Measurements from ENCODE around the gene ALPG. TPM values are rescaled to one million over a fixed set of nuclear protein-coding genes. Genes with fewer than 3 reads are reported as not detected.
"Not testable (repeated sequence)": the region's sequence is repeated elsewhere in the genome, so short reads cannot be mapped to it uniquely, and the experiment has no call there.

Gene ALPG
- polyA plus RNA-seq, 6 donors from 2014 or later: not detected

GRCh38 chr2:232444409-232445148, 37.9 kb downstream of the ALPG start:
- Mint-ChIP-seq H3K4me1 (peaks cover 3 to 12% (median 5%) of the 10 kb centered on the region in 3 donors), H3K4me3 (no peak overlapping the region), H3K27me3 (peaks cover 0 to 20% (median 0%) of the 10 kb centered on the region in 3 donors), H3K27ac (no peak overlapping the region), H3K9me3 (no peaks in the 10 kb centered on the region), H3K36me3 (no peaks in the 10 kb centered on the region)
- DNase-seq (no peak), ATAC-seq (ENCODE audit: low read depth in 2 of 2) (peak; percentile 34 to 37)

GRCh38 chr2:232445149-232445885, 38.7 kb downstream of the ALPG start:
- H3K4me1 Mint-ChIP-seq, H3K27ac Mint-ChIP-seq, DNase-seq: not testable (repeated sequence)

GRCh38 chr2:232446266-232446777, 39.7 kb downstream of the ALPG start:
- H3K4me1 Mint-ChIP-seq, H3K36me3 Mint-ChIP-seq, H3K9me3 Mint-ChIP-seq, DNase-seq, H3K27ac Mint-ChIP-seq, H3K4me3 Mint-ChIP-seq: not testable (repeated sequence)
- peak; percentile 32 to 40 for ATAC-seq (ENCODE audit: low read depth in 2 of 2)
- peaks cover 0 to 18% (median under 1%) of the 10 kb centered on the region in 3 donors for H3K27me3 Mint-ChIP-seq

More at GRCh38 chr2:232445149-232445885, 38.7 kb downstream of the ALPG start:
- peaks cover 0 to 22% (median 0%) of the 10 kb centered on the region in 3 donors for H3K27me3 Mint-ChIP-seq
- not testable (repeated sequence) for H3K9me3 Mint-ChIP-seq; H3K36me3 Mint-ChIP-seq; ATAC-seq (ENCODE audit: low read depth in 2 of 2); H3K4me3 Mint-ChIP-seq

- no peak for ATAC-seq (ENCODE audit: low read depth in 2 of 2)
- Mint-ChIP-seq H3K4me1 (peaks cover 0 to 3% (median 0%) of the 10 kb centered on the region in 3 donors), H3K4me3 (no peak overlapping the region), H3K36me3 (no peaks in the 10 kb centered on the region), H3K27ac (no peak overlapping the region), H3K27me3 (peaks cover 0 to 14% (median 3%) of the 10 kb centered on the region in 3 donors), H3K9me3 (no peaks in the 10 kb centered on the region)
- DNase-seq: no peak
Measured at GRCh38 chr2:232447091-232447620, 40.5 kb downstream of the ALPG start.

- DNase-seq (no peak), ATAC-seq (ENCODE audit: low read depth in 2 of 2) (no peak)
- H3K27me3 Mint-ChIP-seq: peaks cover 0 to 17% (median 3%) of the 10 kb centered on the region in 3 donors
- H3K36me3 Mint-ChIP-seq: no peaks in the 10 kb centered on the region
- H3K9me3 Mint-ChIP-seq: no peaks in the 10 kb centered on the region
- H3K4me3 Mint-ChIP-seq: peak overlapping the region in 1 of 8 donors; percentile 68
- peaks cover 0 to 3% (median 0%) of the 10 kb centered on the region in 3 donors for H3K4me1 Mint-ChIP-seq
- H3K27ac Mint-ChIP-seq: no peak overlapping the region
Measured at GRCh38 chr2:232447638-232448303, 41.1 kb downstream of the ALPG start.

GRCh38 chr2:232448304-232448690, 41.7 kb downstream of the ALPG start:
- H3K4me1 Mint-ChIP-seq: peaks cover 0 to 3% (median 0%) of the 10 kb centered on the region in 3 donors
- H3K36me3 Mint-ChIP-seq: no peaks in the 10 kb centered on the region
- ATAC-seq (ENCODE audit: low read depth in 2 of 2): no peak
- no peak overlapping the region for H3K27ac Mint-ChIP-seq
- H3K4me3 Mint-ChIP-seq: no peak overlapping the region
- H3K27me3 Mint-ChIP-seq: peaks cover 0 to 23% (median 3%) of the 10 kb centered on the region in 3 donors
- no peaks in the 10 kb centered on the region for H3K9me3 Mint-ChIP-seq
- DNase-seq: no peak

GRCh38 chr2:232449964-232450363, 43.3 kb downstream of the ALPG start:
- H3K36me3 Mint-ChIP-seq: no peaks in the 10 kb centered on the region
- DNase-seq (no peak), ATAC-seq (ENCODE audit: low read depth in 2 of 2) (no peak)
- no peaks in the 10 kb centered on the region for H3K9me3 Mint-ChIP-seq
- H3K4me3 Mint-ChIP-seq: no peak overlapping the region
- peaks cover 0 to 3% (median 0%) of the 10 kb centered on the region in 3 donors for H3K4me1 Mint-ChIP-seq
- no peak overlapping the region for H3K27ac Mint-ChIP-seq
- peaks cover 3 to 30% (median 5%) of the 10 kb centered on the region in 3 donors for H3K27me3 Mint-ChIP-seq

- not testable (repeated sequence) for H3K36me3 Mint-ChIP-seq; ATAC-seq (ENCODE audit: low read depth in 2 of 2); H3K27ac Mint-ChIP-seq; H3K4me3 Mint-ChIP-seq; H3K9me3 Mint-ChIP-seq; DNase-seq; H3K4me1 Mint-ChIP-seq
- peaks cover 3 to 38% (median 19%) of the 10 kb centered on the region in 3 donors for H3K27me3 Mint-ChIP-seq
Measured at GRCh38 chr2:232451645-232452044, 45.0 kb downstream of the ALPG start.

- no peaks in the 10 kb centered on the region for H3K36me3 Mint-ChIP-seq
- H3K9me3 Mint-ChIP-seq: no peaks in the 10 kb centered on the region
- H3K4me3 Mint-ChIP-seq: no peak overlapping the region
- no peaks in the 10 kb centered on the region for H3K4me1 Mint-ChIP-seq
- DNase-seq: no peak
- peaks cover 3 to 48% (median 44%) of the 10 kb centered on the region in 3 donors for H3K27me3 Mint-ChIP-seq
- H3K27ac Mint-ChIP-seq: no peak overlapping the region
- no peak for ATAC-seq (ENCODE audit: low read depth in 2 of 2)
Measured at GRCh38 chr2:232454630-232455029, 48.0 kb downstream of the ALPG start.

GRCh38 chr2:232455426-232456255, 49.0 kb downstream of the ALPG start, which contains the start of gene ALPI:
ALPI (plus strand) TSS chr2:232456153; CDS start chr2:232456200, 47 bp downstream.
- no peaks in the 10 kb centered on the region for H3K9me3 Mint-ChIP-seq
- no peaks in the 10 kb centered on the region for H3K4me1 Mint-ChIP-seq
- ATAC-seq (ENCODE audit: low read depth in 2 of 2) (no peak), DNase-seq (no peak)
- H3K27ac Mint-ChIP-seq: no peak within 1 kb of the TSS
- H3K36me3 Mint-ChIP-seq: no peaks in the 10 kb centered on the region
- H3K27me3 Mint-ChIP-seq: peaks cover 3 to 54% (median 45%) of the 10 kb centered on the region in 3 donors
- H3K4me3 Mint-ChIP-seq: peak within 1 kb of the TSS in 1 of 8 donors; percentile 4

GRCh38 chr2:232456296-232457120, 49.9 kb downstream of the ALPG start:
- H3K27ac Mint-ChIP-seq: no peak overlapping the region
- no peaks in the 10 kb centered on the region for H3K36me3 Mint-ChIP-seq
- no peak for DNase-seq
- H3K4me3 Mint-ChIP-seq: no peak overlapping the region
- no peaks in the 10 kb centered on the region for H3K9me3 Mint-ChIP-seq
- peaks cover under 1 to 54% (median 49%) of the 10 kb centered on the region in 3 donors for H3K27me3 Mint-ChIP-seq
- H3K4me1 Mint-ChIP-seq: no peaks in the 10 kb centered on the region
- ATAC-seq (ENCODE audit: low read depth in 2 of 2): no peak
